ENCODE data around the gene FAM78B. TPM values are rescaled to one million over a fixed set of nuclear protein-coding genes. Genes with fewer than 3 reads are reported as not detected.

FAM78B gene
- polyA plus RNA-seq, 1 experiment = 0.25 TPM

DNA sequence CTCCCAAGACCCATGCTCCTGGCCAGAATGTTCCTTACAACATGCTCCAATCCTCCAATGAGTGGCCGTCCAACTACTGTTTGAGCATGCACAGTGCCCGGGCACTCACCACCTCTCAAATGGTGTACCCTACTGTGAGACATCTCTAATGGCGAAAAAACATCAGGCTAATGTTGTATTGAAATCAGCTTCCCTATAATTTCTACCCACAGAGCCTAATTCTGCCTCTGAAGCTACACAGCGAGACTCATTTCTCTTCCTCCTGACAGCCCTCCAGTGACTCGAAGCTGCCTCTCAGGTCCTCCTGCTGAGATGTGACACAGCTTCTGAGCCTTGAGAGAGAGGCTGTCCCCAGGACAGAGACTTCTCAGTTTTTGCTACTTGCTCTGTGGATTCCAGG is 130.7 kb downstream of the FAM78B start:
- Histone ChIP-seq H3K27me3 (ENCODE audit: control insufficient read depth, insufficient read depth, low read length) (no peaks in the 10 kb centered on the region), H3K36me3 (ENCODE audit: control insufficient read depth, insufficient read depth, low read length) (no peaks in the 10 kb centered on the region), H3K4me3 (ENCODE audit: low read depth, low read length) (no peak overlapping the region)
- DNase-seq (ENCODE audit: low read depth) = no peak
- ChIA-PET POLR2A (no interaction called here), CTCF (no interaction called here)
- TF ChIP-seq, protein P1, sequence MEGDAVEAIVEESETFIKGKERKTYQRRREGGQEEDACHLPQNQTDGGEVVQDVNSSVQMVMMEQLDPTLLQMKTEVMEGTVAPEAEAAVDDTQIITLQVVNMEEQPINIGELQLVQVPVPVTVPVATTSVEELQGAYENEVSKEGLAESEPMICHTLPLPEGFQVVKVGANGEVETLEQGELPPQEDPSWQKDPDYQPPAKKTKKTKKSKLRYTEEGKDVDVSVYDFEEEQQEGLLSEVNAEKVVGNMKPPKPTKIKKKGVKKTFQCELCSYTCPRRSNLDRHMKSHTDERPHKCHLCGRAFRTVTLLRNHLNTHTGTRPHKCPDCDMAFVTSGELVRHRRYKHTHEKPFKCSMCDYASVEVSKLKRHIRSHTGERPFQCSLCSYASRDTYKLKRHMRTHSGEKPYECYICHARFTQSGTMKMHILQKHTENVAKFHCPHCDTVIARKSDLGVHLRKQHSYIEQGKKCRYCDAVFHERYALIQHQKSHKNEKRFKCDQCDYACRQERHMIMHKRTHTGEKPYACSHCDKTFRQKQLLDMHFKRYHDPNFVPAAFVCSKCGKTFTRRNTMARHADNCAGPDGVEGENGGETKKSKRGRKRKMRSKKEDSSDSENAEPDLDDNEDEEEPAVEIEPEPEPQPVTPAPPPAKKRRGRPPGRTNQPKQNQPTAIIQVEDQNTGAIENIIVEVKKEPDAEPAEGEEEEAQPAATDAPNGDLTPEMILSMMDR (IDR thresholded peaks at IDR 0.05; ENCODE audit: insufficient read depth, low read depth, low read length) = no peak

DNA sequence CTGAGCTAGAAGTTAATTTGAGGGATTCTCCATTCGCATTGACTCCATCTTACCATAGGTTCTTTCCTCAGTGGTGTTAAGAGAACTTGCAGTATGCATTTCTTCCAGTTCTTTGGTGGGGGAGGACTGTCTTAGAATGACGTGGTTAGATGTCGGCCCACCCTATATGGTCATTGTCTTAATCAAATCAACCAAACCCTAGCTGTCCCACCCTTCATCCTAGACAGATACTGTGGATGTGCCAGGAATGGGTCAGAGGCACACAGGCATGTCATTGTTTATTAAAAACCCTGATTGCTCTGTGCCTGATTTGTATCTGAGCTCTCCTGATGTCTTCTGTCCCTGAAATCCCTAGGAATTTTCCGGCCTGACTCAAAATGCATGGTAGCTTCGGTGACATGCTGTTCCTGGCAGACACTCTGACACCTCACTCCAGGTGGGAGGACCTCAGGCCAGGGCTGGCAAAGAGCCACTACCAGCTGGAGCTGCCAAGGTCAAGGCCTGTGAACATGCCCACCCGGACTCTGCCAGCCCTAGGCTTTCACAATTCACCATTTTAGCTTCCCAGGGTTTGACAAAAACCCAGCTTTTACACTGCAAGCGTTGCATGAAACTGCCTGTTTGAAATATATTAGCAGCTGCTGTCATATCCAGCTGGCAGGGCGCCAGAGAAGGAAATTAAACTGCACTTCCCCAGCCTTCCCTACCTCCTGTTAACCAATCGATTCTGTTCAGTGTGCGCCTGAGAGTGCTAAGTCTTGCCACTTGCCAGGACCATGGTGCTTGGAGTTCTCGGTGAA is 134.0 kb downstream of the FAM78B start:
- Histone ChIP-seq H3K36me3 (ENCODE audit: control insufficient read depth, insufficient read depth, low read length) (no peaks in the 10 kb centered on the region), H3K4me3 (ENCODE audit: low read depth, low read length) (no peak overlapping the region), H3K27me3 (ENCODE audit: control insufficient read depth, insufficient read depth, low read length) (no peaks in the 10 kb centered on the region)
- TF ChIP-seq, protein P1 (IDR thresholded peaks at IDR 0.05; ENCODE audit: insufficient read depth, low read depth, low read length) = no peak
- CTCF ChIA-PET = no interaction called here
- no peak for DNase-seq (ENCODE audit: low read depth)
- POLR2A ChIA-PET = no interaction called here

DNA sequence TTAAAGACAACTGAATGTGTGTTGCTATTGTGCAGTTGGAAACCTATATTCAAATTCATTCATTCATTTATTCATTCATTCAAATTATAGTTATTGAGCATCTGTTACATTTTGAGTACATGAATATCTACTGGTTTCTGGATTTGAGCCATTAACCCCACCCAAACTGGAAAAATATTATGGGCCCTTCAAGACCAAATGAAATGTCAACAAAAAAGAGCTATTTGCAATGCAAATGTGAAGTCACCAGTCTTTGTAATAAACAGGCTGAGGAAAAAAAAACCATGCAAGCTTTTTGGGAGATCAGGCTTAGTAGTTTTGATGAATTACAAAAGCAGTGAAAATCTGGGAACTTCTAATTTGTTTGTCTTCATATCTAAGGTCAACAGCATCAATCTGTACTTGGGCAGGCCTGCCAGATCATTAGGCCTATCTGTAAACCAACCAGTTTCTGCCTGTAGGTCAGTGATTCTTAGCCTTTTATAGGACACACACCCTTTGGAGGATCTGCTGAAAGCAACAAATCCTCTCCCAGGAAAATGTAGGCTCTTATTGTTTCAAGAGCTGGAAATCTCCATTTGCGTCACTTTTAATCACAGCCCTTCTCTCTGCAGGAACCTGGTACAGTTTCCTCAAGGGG is 134.7 kb downstream of the FAM78B start:
- no peaks in the 10 kb centered on the region for H3K27me3 ChIP-seq (ENCODE audit: control insufficient read depth, insufficient read depth, low read length)
- H3K36me3 ChIP-seq (ENCODE audit: control insufficient read depth, insufficient read depth, low read length) = no peaks in the 10 kb centered on the region
- H3K4me3 ChIP-seq (ENCODE audit: low read depth, low read length) = no peak overlapping the region
- CTCF ChIA-PET = no interaction called here
- POLR2A ChIA-PET = no interaction called here
- TF ChIP-seq, protein P1 (IDR thresholded peaks at IDR 0.05; ENCODE audit: insufficient read depth, low read depth, low read length) = no peak
- no peak for DNase-seq (ENCODE audit: low read depth)

DNA sequence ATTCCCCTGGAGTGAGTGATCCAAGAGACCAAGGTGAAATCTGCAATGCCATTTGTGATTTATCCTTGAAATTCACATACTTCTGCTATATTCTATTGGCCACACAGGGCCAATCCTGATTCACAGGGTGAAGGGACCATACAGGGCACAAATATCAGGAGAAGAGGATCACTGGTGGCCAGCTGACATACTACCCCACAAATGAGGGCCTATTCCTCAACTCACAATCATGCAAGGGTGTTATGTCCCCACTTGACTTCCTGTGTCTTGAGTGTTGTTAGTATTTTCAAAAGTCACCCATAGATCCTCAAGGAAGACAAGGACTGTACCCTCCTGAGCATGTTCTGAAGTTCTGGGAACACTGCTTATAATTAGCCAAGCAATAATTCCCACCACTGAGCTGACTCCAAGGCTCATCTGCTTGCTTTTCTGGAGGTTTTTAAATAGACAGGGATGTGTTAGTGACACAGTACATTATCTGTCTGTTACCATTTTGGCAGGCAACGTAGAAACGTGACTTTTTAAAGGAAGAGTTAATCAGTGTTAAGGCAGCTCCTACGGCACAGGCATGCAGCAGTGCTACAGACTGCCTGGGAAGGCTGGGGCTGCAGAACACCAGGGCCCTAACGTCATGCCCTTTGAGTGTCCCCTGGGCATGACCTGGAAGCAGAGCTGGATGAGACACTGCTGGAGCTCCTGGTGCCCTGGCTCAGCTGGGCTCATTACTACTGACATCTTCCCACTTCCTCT is 137.4 kb downstream of the FAM78B start:
- DNase-seq (ENCODE audit: low read depth) = no peak
- no peak overlapping the region for H3K4me3 ChIP-seq (ENCODE audit: low read depth, low read length)
- ChIA-PET POLR2A (no interaction called here), CTCF (no interaction called here)
- TF ChIP-seq, protein P1 (IDR thresholded peaks at IDR 0.05; ENCODE audit: insufficient read depth, low read depth, low read length) = no peak
- no peaks in the 10 kb centered on the region for H3K27me3 ChIP-seq (ENCODE audit: control insufficient read depth, insufficient read depth, low read length)
- H3K36me3 ChIP-seq (ENCODE audit: control insufficient read depth, insufficient read depth, low read length) = no peaks in the 10 kb centered on the region

DNA sequence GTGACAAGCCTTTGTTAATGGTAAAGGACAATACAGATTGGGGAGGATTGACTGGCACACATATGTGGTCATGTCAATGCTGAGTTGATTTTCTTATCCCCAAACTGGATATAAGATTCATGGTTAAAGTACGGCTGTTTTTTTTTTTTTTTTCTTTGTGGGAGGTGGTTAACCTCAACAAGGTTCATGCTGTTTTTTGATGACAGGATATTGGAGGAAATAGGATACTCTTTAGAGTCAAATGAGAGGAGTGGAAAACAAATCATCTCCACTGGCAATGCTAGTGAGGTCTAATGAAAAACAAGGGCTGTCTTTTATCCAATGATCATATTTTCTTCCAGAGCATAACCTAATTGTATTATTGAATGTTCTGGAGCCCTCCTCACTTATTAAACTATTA is 140.2 kb downstream of the FAM78B start:
- CTCF ChIA-PET = no interaction called here
- no peak overlapping the region for H3K4me3 ChIP-seq (ENCODE audit: low read depth, low read length)
- TF ChIP-seq, protein P1 (IDR thresholded peaks at IDR 0.05; ENCODE audit: insufficient read depth, low read depth, low read length) = no peak
- H3K36me3 ChIP-seq (ENCODE audit: control insufficient read depth, insufficient read depth, low read length) = no peaks in the 10 kb centered on the region
- H3K27me3 ChIP-seq (ENCODE audit: control insufficient read depth, insufficient read depth, low read length) = no peaks in the 10 kb centered on the region
- no peak for DNase-seq (ENCODE audit: low read depth)
- POLR2A ChIA-PET = no interaction called here

Measured in BJ (cell line).